ENCODE data around the gene RLN3. TPM values are rescaled to one million over a fixed set of nuclear protein-coding genes. Genes with fewer than 3 reads are reported as not detected.
A peak's percentile ranks its signal among the peaks of the same experiment; 100 is the strongest.

RLN3 gene
- total and polyA plus RNA-seq, 8 donors = not detected

GRCh38 chr19:14000691-14001375 lies 27.1 kb upstream of the RLN3 start:
- DNase-seq = no peak
- Histone ChIP-seq H3K4me1 (peaks cover 28 to 38% (median 33%) of the 10 kb centered on the region in 4 donors), H3K36me3 (peaks cover 0 to 46% (median 18%) of the 10 kb centered on the region in 4 donors), H3K27ac (no peak overlapping the region), H3K9me3 (peaks cover 0 to 7% (median 3%) of the 10 kb centered on the region in 4 donors), H3K4me3 (no peak overlapping the region), H3K27me3 (no peaks in the 10 kb centered on the region)
- intact Hi-C loops (cut with DNase I; ENCODE audit: low total_unique reads) = no loop called here
- TF ChIP-seq POLR2A (IDR thresholded peaks at IDR 0.05) (no peak), POLR2AphosphoS5 (IDR thresholded peaks at IDR 0.05) (no peak), EP300 (IDR thresholded peaks at IDR 0.05) (no peak)
- TF ChIP-seq, protein P1, sequence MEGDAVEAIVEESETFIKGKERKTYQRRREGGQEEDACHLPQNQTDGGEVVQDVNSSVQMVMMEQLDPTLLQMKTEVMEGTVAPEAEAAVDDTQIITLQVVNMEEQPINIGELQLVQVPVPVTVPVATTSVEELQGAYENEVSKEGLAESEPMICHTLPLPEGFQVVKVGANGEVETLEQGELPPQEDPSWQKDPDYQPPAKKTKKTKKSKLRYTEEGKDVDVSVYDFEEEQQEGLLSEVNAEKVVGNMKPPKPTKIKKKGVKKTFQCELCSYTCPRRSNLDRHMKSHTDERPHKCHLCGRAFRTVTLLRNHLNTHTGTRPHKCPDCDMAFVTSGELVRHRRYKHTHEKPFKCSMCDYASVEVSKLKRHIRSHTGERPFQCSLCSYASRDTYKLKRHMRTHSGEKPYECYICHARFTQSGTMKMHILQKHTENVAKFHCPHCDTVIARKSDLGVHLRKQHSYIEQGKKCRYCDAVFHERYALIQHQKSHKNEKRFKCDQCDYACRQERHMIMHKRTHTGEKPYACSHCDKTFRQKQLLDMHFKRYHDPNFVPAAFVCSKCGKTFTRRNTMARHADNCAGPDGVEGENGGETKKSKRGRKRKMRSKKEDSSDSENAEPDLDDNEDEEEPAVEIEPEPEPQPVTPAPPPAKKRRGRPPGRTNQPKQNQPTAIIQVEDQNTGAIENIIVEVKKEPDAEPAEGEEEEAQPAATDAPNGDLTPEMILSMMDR (IDR thresholded peaks at IDR 0.05) = no peak
- WGBS, 5 donors = 82 to 88% (median 85%) methylated on average over 13 of the region's 13 CpGs

GRCh38 chr19:14002571-14003250 lies 25.2 kb upstream of the RLN3 start:
- Histone ChIP-seq H3K4me3 (no peak overlapping the region), H3K36me3 (peaks cover 0 to 30% (median 8%) of the 10 kb centered on the region in 4 donors), H3K27ac (peak overlapping the region; percentile 20 to 100 (median 96)), H3K9me3 (peaks cover 0 to 7% (median 3%) of the 10 kb centered on the region in 4 donors), H3K4me1 (peaks cover 28 to 43% (median 35%) of the 10 kb centered on the region in 4 donors), H3K27me3 (no peaks in the 10 kb centered on the region)
- intact Hi-C loops (cut with DNase I; ENCODE audit: low total_unique reads) = no loop called here
- peak in 1 of 2 donors; percentile 37 for DNase-seq
- TF ChIP-seq POLR2A (IDR thresholded peaks at IDR 0.05) = no peak
- TF ChIP-seq, protein P1 (IDR thresholded peaks at IDR 0.05) = no peak
- TF ChIP-seq POLR2AphosphoS5 (IDR thresholded peaks at IDR 0.05) = no peak
- no peak for TF ChIP-seq EP300 (IDR thresholded peaks at IDR 0.05)
- 49 to 61% (median 54%) methylated on average over 11 to 13 of the region's 13 CpGs for WGBS, 5 donors

- no peak overlapping the region for H3K4me3 ChIP-seq
- H3K9me3 ChIP-seq = peaks cover 0 to 7% (median 3%) of the 10 kb centered on the region in 4 donors
- H3K27me3 ChIP-seq = no peaks in the 10 kb centered on the region
- intact Hi-C loops (cut with DNase I; ENCODE audit: low total_unique reads) = no loop called here
- peak overlapping the region in 4 of 5 donors; percentile 94 to 100 (median 98) for H3K27ac ChIP-seq
- peaks cover 0 to 23% (median 4%) of the 10 kb centered on the region in 4 donors for H3K36me3 ChIP-seq
- peaks cover 28 to 43% (median 35%) of the 10 kb centered on the region in 4 donors for H3K4me1 ChIP-seq
- TF ChIP-seq POLR2A (IDR thresholded peaks at IDR 0.05) (no peak), EP300 (IDR thresholded peaks at IDR 0.05) (no peak)
- TF ChIP-seq, protein P1 (IDR thresholded peaks at IDR 0.05) = no peak
- DNase-seq = no peak
- 26 to 50% (median 46%) methylated on average over 10 of the region's 10 CpGs for WGBS, 5 donors
These were observed 24.5 kb upstream of the RLN3 start for GRCh38 chr19:14003251-14004055.
